ENCODE results near the gene RPH3AL. TPM values are rescaled to one million over a fixed set of nuclear protein-coding genes. Genes with fewer than 3 reads are reported as not detected.

RPH3AL gene
- total RNA-seq, 1 donor: 2.0 TPM

- DNase-seq (ENCODE audit: low read depth): no peak
- H3K4me3 ChIP-seq (ENCODE audit: low read depth, low read length): no peak overlapping the region
- TF ChIP-seq CTCF (IDR thresholded peaks at IDR 0.05; ENCODE audit: insufficient read depth, low read length): no peak
Observed at GRCh38 chr17:290626-291025, 62.0 kb downstream of the RPH3AL start.

GRCh38 chr17:290121-290521, 62.5 kb downstream of the RPH3AL start:
- no peak overlapping the region for H3K4me3 ChIP-seq (ENCODE audit: low read depth, low read length)
- no peak for TF ChIP-seq CTCF (IDR thresholded peaks at IDR 0.05; ENCODE audit: insufficient read depth, low read length)
- no peak for DNase-seq (ENCODE audit: low read depth)

GRCh38 chr17:289409-289808, 63.2 kb downstream of the RPH3AL start:
- H3K4me3 ChIP-seq (ENCODE audit: low read depth, low read length): no peak overlapping the region
- no peak for DNase-seq (ENCODE audit: low read depth)
- no peak for TF ChIP-seq CTCF (IDR thresholded peaks at IDR 0.05; ENCODE audit: insufficient read depth, low read length)

- TF ChIP-seq CTCF (IDR thresholded peaks at IDR 0.05; ENCODE audit: insufficient read depth, low read length): no peak
- DNase-seq (ENCODE audit: low read depth): no peak
- no peak overlapping the region for H3K4me3 ChIP-seq (ENCODE audit: low read depth, low read length)
Observed at GRCh38 chr17:288802-289356, 63.7 kb downstream of the RPH3AL start.

GRCh38 chr17:286571-286970, 66.0 kb downstream of the RPH3AL start:
- no peak for DNase-seq (ENCODE audit: low read depth)
- TF ChIP-seq CTCF (IDR thresholded peaks at IDR 0.05; ENCODE audit: insufficient read depth, low read length): no peak
- no peak overlapping the region for H3K4me3 ChIP-seq (ENCODE audit: low read depth, low read length)

- H3K4me3 ChIP-seq (ENCODE audit: low read depth, low read length): no peak overlapping the region
- TF ChIP-seq CTCF (IDR thresholded peaks at IDR 0.05; ENCODE audit: insufficient read depth, low read length): no peak
- no peak for DNase-seq (ENCODE audit: low read depth)
Observed at GRCh38 chr17:285751-286422, 66.7 kb downstream of the RPH3AL start.
